ENCODE measurements around the gene NRXN3. TPM values are rescaled to one million over a fixed set of nuclear protein-coding genes. Genes with fewer than 3 reads are reported as not detected.

The NRXN3 gene
- polyA plus RNA-seq, 1 donor (not counting 4 experiments of a cell fraction or from before 2014, with no cell fraction given), result 0.89 TPM

GRCh38 chr14:78933166-78933565 lies 763.0 kb downstream of the NRXN3 start:
- no peak overlapping the region for H3K4me3 ChIP-seq (ENCODE audit: control insufficient read depth in 2 of 3, extremely low read depth in 1 of 3, insufficient read depth in 2 of 3, low read depth in 1 of 3, low read length in 3 of 3)
- H3K4me2 ChIP-seq (ENCODE audit: control insufficient read depth, extremely low read depth, insufficient read depth, low read depth, low read length), result no peak overlapping the region
- H3K9ac ChIP-seq (ENCODE audit: control insufficient read depth, extremely low read depth, insufficient read depth, low read length), result no peak overlapping the region
- DNase-seq (ENCODE audit: low read depth, low spot score) (no peak), FAIRE-seq (no peak)
- dilution Hi-C loops (cut with MboI; ENCODE audit: extremely low pct_ligation_motif_present, low sequenced_read_pairs), result no loop called here
- no peaks in the 10 kb centered on the region for H3K79me2 ChIP-seq (ENCODE audit: control insufficient read depth, insufficient read depth, low read length)
- no peak overlapping the region for H3K27ac ChIP-seq (ENCODE audit: control insufficient read depth, insufficient read depth, low read length)
- H2AFZ ChIP-seq (ENCODE audit: control insufficient read depth, low read length), result no peak overlapping the region
- no peaks in the 10 kb centered on the region for H3K36me3 ChIP-seq (ENCODE audit: control insufficient read depth in 2 of 2, extremely low read depth in 1 of 2, insufficient read depth in 2 of 2, low read length in 2 of 2)
- no peaks in the 10 kb centered on the region for H4K20me1 ChIP-seq (ENCODE audit: control insufficient read depth, extremely low read depth, insufficient read depth, low read length)
- H3K9me3 ChIP-seq (ENCODE audit: control insufficient read depth, low read depth, low read length), result no peaks in the 10 kb centered on the region
- H3K27me3 ChIP-seq (ENCODE audit: control insufficient read depth, extremely low read depth, insufficient read depth, low read length), result no peaks in the 10 kb centered on the region
- no peaks in the 10 kb centered on the region for H3K9me1 ChIP-seq (ENCODE audit: control insufficient read depth, extremely low read depth, insufficient read depth, low read length)
- no peaks in the 10 kb centered on the region for H3K4me1 ChIP-seq (ENCODE audit: control insufficient read depth, extremely low read depth, insufficient read depth, low read length)
- TF ChIP-seq EZH2 (IDR thresholded peaks at IDR 0.05; ENCODE audit: low read length), result no peak
- TF ChIP-seq, protein P1, sequence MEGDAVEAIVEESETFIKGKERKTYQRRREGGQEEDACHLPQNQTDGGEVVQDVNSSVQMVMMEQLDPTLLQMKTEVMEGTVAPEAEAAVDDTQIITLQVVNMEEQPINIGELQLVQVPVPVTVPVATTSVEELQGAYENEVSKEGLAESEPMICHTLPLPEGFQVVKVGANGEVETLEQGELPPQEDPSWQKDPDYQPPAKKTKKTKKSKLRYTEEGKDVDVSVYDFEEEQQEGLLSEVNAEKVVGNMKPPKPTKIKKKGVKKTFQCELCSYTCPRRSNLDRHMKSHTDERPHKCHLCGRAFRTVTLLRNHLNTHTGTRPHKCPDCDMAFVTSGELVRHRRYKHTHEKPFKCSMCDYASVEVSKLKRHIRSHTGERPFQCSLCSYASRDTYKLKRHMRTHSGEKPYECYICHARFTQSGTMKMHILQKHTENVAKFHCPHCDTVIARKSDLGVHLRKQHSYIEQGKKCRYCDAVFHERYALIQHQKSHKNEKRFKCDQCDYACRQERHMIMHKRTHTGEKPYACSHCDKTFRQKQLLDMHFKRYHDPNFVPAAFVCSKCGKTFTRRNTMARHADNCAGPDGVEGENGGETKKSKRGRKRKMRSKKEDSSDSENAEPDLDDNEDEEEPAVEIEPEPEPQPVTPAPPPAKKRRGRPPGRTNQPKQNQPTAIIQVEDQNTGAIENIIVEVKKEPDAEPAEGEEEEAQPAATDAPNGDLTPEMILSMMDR (optimal IDR thresholded peaks at IDR 0.05 in 1 of 3, IDR thresholded peaks at IDR 0.05 in 1 of 3, conservative IDR thresholded peaks at IDR 0.05 in 1 of 3; ENCODE audit: extremely low read depth in 1 of 3, insufficient read depth in 2 of 3, low read length in 3 of 3), result no peak

DNA sequence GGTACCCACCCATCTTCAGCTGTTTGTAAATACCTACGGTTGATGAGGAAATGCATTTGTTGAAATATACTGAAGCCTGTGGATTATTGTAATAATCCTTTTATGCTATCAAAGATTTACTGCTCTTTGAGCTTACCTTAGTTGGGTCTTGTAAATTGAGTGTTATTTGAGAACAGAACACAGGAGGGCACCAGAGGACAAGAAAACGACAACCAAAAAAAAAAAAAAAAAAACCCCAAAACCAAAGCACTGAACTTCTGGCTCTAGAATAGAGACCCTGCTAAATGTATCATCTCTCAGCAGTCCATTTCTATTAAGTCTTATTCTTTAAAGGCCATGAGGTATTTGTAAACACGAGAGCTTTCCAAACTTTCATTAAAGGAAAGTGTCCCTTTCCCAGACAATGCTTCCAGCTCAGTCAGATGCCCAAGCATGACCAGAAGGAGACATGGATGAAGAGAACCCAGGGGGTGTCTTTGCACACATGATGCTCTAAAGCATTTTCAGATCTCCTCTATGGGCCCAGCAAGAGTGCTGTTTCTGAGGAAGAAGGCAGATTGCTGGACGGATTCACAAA lies 763.9 kb downstream of the NRXN3 start:
- Histone ChIP-seq H3K79me2 (ENCODE audit: control insufficient read depth, insufficient read depth, low read length) (no peaks in the 10 kb centered on the region), H3K27ac (ENCODE audit: control insufficient read depth, insufficient read depth, low read length) (no peak overlapping the region), H3K27me3 (ENCODE audit: control insufficient read depth, extremely low read depth, insufficient read depth, low read length) (no peaks in the 10 kb centered on the region), H3K4me1 (ENCODE audit: control insufficient read depth, extremely low read depth, insufficient read depth, low read length) (no peaks in the 10 kb centered on the region), H3K4me3 (ENCODE audit: control insufficient read depth in 2 of 3, extremely low read depth in 1 of 3, insufficient read depth in 2 of 3, low read depth in 1 of 3, low read length in 3 of 3) (no peak overlapping the region), H3K4me2 (ENCODE audit: control insufficient read depth, extremely low read depth, insufficient read depth, low read depth, low read length) (no peak overlapping the region), H2AFZ (ENCODE audit: control insufficient read depth, low read length) (no peak overlapping the region), H3K9me3 (ENCODE audit: control insufficient read depth, low read depth, low read length) (no peaks in the 10 kb centered on the region), H4K20me1 (ENCODE audit: control insufficient read depth, extremely low read depth, insufficient read depth, low read length) (no peaks in the 10 kb centered on the region), H3K9me1 (ENCODE audit: control insufficient read depth, extremely low read depth, insufficient read depth, low read length) (no peaks in the 10 kb centered on the region), H3K9ac (ENCODE audit: control insufficient read depth, extremely low read depth, insufficient read depth, low read length) (no peak overlapping the region), H3K36me3 (ENCODE audit: control insufficient read depth in 2 of 2, extremely low read depth in 1 of 2, insufficient read depth in 2 of 2, low read length in 2 of 2) (no peaks in the 10 kb centered on the region)
- dilution Hi-C loops (cut with MboI; ENCODE audit: extremely low pct_ligation_motif_present, low sequenced_read_pairs), result no loop called here
- no peak for TF ChIP-seq EZH2 (IDR thresholded peaks at IDR 0.05; ENCODE audit: low read length)
- TF ChIP-seq, protein P1 (optimal IDR thresholded peaks at IDR 0.05 in 1 of 3, IDR thresholded peaks at IDR 0.05 in 1 of 3, conservative IDR thresholded peaks at IDR 0.05 in 1 of 3; ENCODE audit: extremely low read depth in 1 of 3, insufficient read depth in 2 of 3, low read length in 3 of 3), result peak in 2 of 3 experiments; percentile 34 to 47
- no peak for DNase-seq (ENCODE audit: low read depth, low spot score)
- no peak for FAIRE-seq
